HG03095 (cell line): ENCODE results near the gene CCNL1.
"Not testable (repeated sequence)": the region's sequence is repeated elsewhere in the genome, so short reads cannot be mapped to it uniquely, and the experiment has no call there.

ENCODE experiments used
- ATAC-seq: cut with Tn5 transposase; IDR thresholded peaks from one replicate; pipeline ENCODE4 v1.9.1; 2021; ENCODE audit warnings: moderate library complexity; ENCODE audit not compliant: unreplicated experiment

CCNL1 gene

GRCh38 chr3:157159762-157160657, at the start of gene CCNL1:
CCNL1 (minus strand) TSS chr3:157160147; CDS start chr3:157160094, 53 bp downstream.
- ATAC-seq: peak; percentile 78

GRCh38 chr3:157204880-157205279, 44.9 kb upstream of the CCNL1 start:
- ATAC-seq: no peak

GRCh38 chr3:157204431-157204830, 44.5 kb upstream of the CCNL1 start:
- ATAC-seq: no peak

GRCh38 chr3:157201648-157202278, 41.8 kb upstream of the CCNL1 start:
- ATAC-seq: peak; percentile 78

- ATAC-seq: no peak
Measured at GRCh38 chr3:157199841-157200240, 39.9 kb upstream of the CCNL1 start.

- no peak for ATAC-seq
Measured at GRCh38 chr3:157195965-157196364, 36.0 kb upstream of the CCNL1 start.

- ATAC-seq: not testable (repeated sequence)
Measured at GRCh38 chr3:157191149-157191548, 31.2 kb upstream of the CCNL1 start.

GRCh38 chr3:157190380-157190872, 30.5 kb upstream of the CCNL1 start:
- no peak for ATAC-seq

GRCh38 chr3:157188391-157188790, 28.4 kb upstream of the CCNL1 start:
- no peak for ATAC-seq

- ATAC-seq: no peak
Measured at GRCh38 chr3:157182879-157183278, 22.9 kb upstream of the CCNL1 start.

- ATAC-seq: no peak
Measured at GRCh38 chr3:157180262-157180661, 20.3 kb upstream of the CCNL1 start.

GRCh38 chr3:157179365-157179803, 19.4 kb upstream of the CCNL1 start:
- no peak for ATAC-seq

- not testable (repeated sequence) for ATAC-seq
Measured at GRCh38 chr3:157178503-157179364, 18.8 kb upstream of the CCNL1 start.

GRCh38 chr3:157177801-157178453, 18.0 kb upstream of the CCNL1 start:
- ATAC-seq: not testable (repeated sequence)

- no peak for ATAC-seq
Measured at GRCh38 chr3:157176934-157177333, 17.0 kb upstream of the CCNL1 start.

GRCh38 chr3:157175691-157176507, 16.0 kb upstream of the CCNL1 start:
- no peak for ATAC-seq

GRCh38 chr3:157174649-157175498, 14.9 kb upstream of the CCNL1 start:
- peak; percentile 95 for ATAC-seq

GRCh38 chr3:157174290-157174648, 14.3 kb upstream of the CCNL1 start:
- no peak for ATAC-seq

- ATAC-seq: not testable (repeated sequence)
Measured at GRCh38 chr3:157173343-157173742, 13.4 kb upstream of the CCNL1 start.
